HG03378 (cell line): ENCODE data around the gene CBR1.
A peak's percentile ranks its signal among the peaks of the same experiment; 100 is the strongest.
"Not testable (repeated sequence)": the region's sequence is repeated elsewhere in the genome, so short reads cannot be mapped to it uniquely, and the experiment has no call there.

ENCODE experiments used
- ATAC-seq: cut with Tn5 transposase; IDR thresholded peaks from one replicate; pipeline ENCODE4 v1.9.1; 2021; ENCODE audit warnings: mild to moderate bottlenecking, moderate library complexity; ENCODE audit not compliant: unreplicated experiment

The CBR1 gene

GRCh38 chr21:36077758-36078157 lies 7.9 kb downstream of the CBR1 start:
- ATAC-seq: no peak

GRCh38 chr21:36079010-36079649 lies 9.3 kb downstream of the CBR1 start:
- ATAC-seq: no peak

- ATAC-seq: no peak
Measured at GRCh38 chr21:36079671-36080070, 9.8 kb downstream of the CBR1 start.

GRCh38 chr21:36080386-36080785 lies 10.6 kb downstream of the CBR1 start:
- ATAC-seq: no peak

DNA sequence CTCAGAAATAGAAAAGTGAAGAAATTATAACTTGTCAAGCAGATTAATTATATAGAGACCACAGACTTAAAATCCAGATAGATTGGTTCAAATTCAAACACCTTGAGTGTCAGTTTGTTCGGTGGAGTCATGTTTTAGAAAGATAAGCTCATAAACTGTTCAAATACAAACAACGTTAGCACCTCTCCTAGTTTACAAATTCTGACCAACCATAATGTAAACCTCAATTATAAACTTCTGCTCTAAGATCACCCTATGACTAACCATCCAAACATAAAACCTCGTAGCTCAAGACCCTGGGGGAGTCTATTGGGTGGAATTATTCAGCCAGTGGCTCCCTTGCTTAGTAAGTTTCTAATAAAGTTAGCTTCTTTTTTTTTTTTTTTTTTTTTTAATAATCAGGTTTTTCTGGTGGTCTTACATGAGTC lies 12.4 kb downstream of the CBR1 start:
- no peak for ATAC-seq

DNA sequence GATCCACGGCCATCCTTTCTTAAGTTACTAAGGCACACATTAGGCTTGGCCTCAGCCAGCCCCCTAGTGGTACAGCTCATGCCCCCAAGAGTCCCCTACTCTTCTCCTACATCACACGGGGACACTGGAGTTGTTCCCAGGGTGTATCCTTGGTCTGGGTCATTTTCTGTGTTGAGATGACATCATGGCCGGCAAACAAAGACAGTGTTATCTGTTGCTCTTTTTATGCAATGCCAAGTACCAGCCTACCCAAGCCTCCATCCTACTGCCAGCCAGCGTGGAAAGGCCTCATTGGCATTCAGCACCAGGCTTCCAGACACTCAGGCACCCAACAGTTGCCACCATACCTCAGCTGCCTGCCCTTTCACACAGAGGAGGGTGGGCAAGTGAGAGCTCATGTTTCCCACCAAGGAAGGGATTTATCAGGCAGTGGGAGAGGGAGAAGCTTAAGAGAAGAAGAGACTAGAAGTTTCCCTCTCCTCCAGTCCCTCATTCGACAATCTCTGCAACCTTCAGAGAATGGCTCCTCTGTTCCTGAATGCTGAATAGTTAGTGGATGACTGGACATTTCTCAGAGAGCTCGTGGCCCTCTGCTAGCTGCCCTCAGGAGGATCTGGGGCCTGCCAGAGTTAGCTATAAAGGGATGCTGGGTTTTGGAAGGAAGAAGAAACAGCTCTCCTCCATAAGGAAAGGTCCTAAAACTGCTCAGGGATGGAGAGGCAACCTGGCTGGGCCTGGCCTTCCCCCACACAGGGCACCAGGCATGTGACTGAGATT lies 17.7 kb downstream of the CBR1 start:
- no peak for ATAC-seq

- ATAC-seq: no peak
Measured at GRCh38 chr21:36089946-36090345, 20.1 kb downstream of the CBR1 start.

DNA sequence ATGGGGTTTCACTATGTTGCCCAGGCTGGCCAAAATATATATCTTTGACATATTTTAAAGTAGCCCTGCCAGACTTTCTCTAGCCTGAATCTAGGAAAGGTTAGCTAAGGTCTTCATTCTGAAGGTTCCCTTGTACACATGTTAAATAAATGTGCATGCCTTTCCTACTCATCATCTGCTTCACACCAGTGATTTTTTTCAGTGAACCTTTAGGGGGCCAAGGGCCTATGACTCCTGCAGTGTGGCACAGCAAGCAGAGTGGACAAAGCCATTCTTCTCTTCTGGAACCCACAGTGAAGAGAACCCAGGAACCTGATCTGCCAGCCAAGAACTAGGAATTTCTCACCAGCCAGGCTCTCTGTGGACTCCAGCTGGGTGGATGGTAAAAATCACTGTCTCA lies 22.9 kb downstream of the CBR1 start:
- no peak for ATAC-seq

DNA sequence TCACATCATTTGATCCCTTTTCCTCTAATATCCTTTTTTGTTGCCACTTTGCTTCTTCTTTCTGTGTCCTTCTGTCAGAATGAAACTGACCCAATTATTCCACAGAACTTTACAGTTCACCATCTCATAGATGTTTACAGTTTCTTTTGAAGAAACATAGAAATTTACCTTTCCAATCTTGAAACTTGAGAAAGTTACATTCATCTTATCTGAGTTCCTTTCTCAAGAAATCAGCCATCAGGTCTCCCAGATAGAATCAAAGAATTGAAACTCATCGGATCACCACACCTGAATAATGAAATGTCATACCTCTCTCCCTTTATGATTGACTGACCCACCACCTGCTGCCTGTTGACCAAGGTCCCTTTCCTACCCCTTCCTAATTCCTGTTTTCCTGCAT lies 23.7 kb downstream of the CBR1 start:
- no peak for ATAC-seq

DNA sequence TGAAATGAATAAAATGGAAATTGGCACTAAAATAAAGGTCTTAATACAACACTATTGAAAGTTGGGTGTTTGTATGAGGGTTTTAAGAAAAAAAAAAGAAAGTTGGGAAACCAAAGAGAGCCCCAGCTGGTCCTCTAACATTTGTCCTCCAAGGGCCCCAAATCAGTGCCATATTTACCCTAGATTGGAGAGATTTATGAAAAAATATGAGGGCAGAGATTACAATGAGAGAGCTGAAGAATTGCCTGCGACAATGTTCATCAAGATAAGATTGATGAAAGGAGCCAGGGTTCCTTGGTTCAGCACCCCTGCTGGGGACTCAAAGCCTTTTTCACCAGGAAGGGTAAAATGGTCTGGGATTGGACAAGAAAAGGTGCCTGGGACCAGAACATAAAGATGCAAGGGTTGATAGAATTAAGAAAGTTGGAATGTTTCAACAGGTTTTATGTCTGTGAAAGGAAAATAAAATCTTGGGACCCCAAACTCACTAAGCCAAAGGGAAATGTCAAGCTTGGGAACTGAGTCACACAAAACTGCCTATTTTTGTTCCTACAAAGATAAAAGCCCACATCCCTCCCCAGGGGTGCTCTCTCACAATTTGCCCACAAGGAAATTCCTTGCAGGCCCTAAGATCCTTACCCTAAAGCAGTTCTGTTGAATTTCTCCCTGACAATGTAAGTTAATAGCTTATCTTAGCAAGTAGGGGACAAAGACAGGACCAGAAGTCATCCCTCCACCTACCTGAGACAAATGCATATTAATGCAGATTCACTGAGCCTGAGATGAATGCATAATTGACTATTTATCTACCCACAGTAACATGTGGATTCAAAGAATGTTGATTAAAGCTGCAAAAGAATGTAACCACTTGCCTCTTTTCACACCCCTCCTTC lies 26.8 kb downstream of the CBR1 start:
- ATAC-seq: no peak

- peak; percentile 77 for ATAC-seq
Measured at GRCh38 chr21:36097427-36098181, 27.8 kb downstream of the CBR1 start.

GRCh38 chr21:36098182-36098532 lies 28.3 kb downstream of the CBR1 start:
- ATAC-seq: no peak

DNA sequence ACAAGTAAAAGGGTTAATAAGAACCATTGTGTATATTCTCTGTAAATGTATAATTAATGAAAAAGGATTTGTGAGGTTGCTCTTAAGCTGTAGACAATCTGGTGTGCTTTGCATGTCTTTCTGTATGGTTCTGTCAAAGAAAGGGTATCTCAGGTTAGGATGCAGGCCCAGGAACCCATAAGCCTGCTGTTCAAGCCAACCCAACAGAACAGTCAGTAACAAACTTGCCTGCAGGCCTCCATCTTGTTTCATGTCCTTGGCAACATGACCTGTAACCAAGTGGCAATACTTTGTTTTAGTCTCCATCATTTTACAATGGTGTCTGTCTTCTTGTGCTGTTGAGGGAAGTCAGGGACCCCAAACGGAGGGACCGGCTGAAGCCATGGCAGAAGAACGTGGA lies 29.2 kb downstream of the CBR1 start:
- no peak for ATAC-seq

GRCh38 chr21:36099695-36100211 lies 29.9 kb downstream of the CBR1 start:
- ATAC-seq: not testable (repeated sequence)

- ATAC-seq: no peak
Measured at GRCh38 chr21:36100971-36101641, 31.3 kb downstream of the CBR1 start.

- ATAC-seq: no peak
Measured at GRCh38 chr21:36103434-36103833, 33.6 kb downstream of the CBR1 start.

- no peak for ATAC-seq
Measured at GRCh38 chr21:36104317-36105300, 34.8 kb downstream of the CBR1 start.

DNA sequence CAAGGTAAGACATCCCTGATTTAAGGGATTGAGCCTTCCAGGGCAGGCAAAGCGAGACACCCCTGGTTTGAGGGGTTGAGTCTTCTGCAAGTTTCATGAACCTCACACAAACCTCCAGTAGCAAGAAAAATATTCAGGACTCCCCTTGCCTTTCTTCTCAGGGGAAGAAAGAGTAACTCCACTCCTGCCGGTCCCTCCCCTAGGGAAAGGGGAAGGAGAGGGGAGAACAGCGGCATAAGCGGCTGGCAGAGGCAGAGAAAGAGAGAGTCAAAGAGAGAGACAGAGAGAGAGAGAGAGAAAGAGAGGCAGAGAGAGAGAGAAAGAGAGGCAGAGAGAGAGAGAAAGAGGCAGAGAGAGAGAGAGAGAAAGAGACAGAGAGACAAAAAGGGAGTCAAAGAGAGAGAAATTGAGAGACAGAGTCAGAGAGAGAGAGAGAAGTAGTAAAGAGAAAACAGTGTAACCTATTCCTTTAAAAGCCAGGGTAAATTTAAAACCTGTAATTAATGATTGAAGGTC lies 35.6 kb downstream of the CBR1 start:
- ATAC-seq: no peak

DNA sequence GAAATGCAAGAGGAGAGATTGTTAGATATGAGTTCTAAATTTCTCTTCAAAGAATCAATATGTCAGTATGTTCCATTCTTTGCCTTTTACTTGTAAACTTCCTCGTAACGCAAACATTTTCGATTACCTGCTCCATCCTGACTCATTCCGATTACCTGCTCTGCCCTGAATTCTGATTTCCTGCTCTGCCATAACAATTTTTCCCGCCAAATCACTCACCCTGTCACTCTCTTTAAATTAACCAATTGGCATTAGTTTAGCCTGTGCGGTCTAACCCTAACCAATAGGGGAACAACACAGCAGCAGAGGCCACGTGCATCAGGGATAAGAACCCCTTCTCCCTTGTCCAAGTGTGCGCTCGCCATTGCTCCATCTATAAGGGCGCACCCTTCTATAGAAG lies 40.0 kb downstream of the CBR1 start:
- ATAC-seq: no peak
